GM12891 (cell line): Measurements from ENCODE around the gene LMNA.

Experiments
- DNase-seq: peaks from one replicate; pipeline ENCODE4 v3.0.0; 2011; ENCODE audit warnings: low spot score; ENCODE audit not compliant: insufficient read length
- FAIRE-seq: peaks from 2 replicates; lab custom pipeline; 2011; peaks lifted over from hg19 to GRCh38; lab: Jason Lieb, UNC
- PAX5 ChIP-seq: IDR thresholded peaks from 2 replicates; pipeline ENCODE4 v1.6.1; 2011; ENCODE audit warnings: low read length, moderate library complexity, mild to moderate bottlenecking; ENCODE audit not compliant: insufficient read depth, severe bottlenecking
- POLR2A ChIP-seq: IDR thresholded peaks from 2 replicates; pipeline ENCODE4 v1.6.1; 2011; ENCODE audit warnings: low read depth, low read length, control low read depth
- POLR2AphosphoS5 ChIP-seq: IDR thresholded peaks from 2 replicates; pipeline ENCODE4 v1.6.1; 2011; ENCODE audit warnings: low read depth, low read length, control low read depth
- POU2F2 ChIP-seq: IDR thresholded peaks from 2 replicates; pipeline ENCODE4 v1.6.1; 2011; ENCODE audit warnings: low read depth, mild to moderate bottlenecking, control low read depth, low read length, moderate library complexity
- SPI1 ChIP-seq: IDR thresholded peaks from 2 replicates; pipeline ENCODE4 v1.6.1; 2011; ENCODE audit warnings: low read depth, low read length, control low read depth
- TAF1 ChIP-seq: IDR thresholded peaks from 2 replicates; pipeline ENCODE4 v1.6.1; 2011; ENCODE audit warnings: low read depth, low read length, control low read depth

Gene LMNA

DNA sequence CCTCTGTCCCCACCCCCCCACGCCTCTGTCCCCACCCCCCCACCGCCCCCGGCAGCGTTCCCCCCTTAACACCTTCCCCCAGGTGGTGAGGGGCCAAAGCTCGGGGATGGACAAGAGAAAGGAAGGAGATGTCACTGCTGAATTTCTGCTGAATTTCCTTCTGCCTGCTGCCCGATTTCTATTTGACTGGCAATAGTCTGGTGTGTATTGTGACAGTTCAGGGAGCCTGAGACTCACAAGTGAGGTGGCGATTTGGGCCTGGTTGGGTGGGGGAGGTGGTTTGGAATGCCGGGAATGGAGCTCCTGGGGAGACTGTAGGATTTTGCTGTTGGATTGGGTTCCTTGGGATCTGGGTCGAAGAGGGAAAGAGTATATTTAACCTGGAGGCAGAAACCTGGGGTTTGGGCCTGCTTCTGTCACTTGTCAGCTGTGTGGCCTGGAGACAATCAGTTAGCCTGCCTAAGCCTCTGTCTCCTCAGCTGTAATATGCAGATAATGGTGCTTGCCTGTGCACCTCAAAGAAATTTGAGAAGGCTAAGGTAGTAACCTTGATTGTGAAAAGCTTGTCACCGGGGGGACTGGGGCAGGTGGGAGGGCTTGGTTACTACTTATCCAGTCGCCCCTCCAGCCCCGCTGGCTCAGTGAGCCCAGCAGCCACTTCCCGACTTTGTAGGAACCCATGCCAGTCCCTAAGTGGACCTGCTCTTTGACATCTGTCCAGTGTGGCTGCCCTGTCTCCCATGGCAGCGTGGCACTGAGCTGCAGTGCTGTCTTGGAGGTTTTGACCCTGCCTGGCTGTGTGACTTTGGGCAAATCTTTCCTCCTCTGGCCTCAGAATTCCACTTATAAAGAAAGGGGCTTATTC is 7.7 kb upstream of the LMNA start:
- no peak for DNase-seq
- no peak for TF ChIP-seq SPI1
- TF ChIP-seq POLR2AphosphoS5: no peak
- TF ChIP-seq PAX5: no peak
- no peak for TF ChIP-seq TAF1
- no peak for TF ChIP-seq POU2F2
- TF ChIP-seq POLR2A: no peak
- peak; percentile 5 for FAIRE-seq

DNA sequence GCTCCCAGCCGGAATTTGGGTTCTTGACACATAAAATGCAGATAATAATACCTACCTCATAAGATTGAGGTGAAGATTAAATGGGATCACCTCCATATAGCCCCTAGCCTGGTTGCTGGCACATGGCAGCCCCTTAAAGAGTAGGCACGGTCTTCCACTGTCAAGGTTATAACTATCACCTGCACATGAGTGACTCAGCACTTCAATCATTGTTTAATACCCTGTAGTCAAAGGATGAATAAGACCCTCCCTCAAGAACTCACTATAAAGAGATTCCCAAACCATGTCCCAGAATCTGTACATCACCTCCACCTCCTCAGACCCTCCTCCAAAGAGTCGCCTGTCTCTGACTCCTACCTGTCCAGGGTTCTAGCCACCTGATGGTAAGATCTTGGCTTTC is 6.5 kb upstream of the LMNA start:
- no peak for FAIRE-seq
- no peak for TF ChIP-seq PAX5
- TF ChIP-seq POLR2A: no peak
- no peak for TF ChIP-seq POLR2AphosphoS5
- TF ChIP-seq POU2F2: no peak
- TF ChIP-seq TAF1: no peak
- no peak for TF ChIP-seq SPI1
- no peak for DNase-seq

DNA sequence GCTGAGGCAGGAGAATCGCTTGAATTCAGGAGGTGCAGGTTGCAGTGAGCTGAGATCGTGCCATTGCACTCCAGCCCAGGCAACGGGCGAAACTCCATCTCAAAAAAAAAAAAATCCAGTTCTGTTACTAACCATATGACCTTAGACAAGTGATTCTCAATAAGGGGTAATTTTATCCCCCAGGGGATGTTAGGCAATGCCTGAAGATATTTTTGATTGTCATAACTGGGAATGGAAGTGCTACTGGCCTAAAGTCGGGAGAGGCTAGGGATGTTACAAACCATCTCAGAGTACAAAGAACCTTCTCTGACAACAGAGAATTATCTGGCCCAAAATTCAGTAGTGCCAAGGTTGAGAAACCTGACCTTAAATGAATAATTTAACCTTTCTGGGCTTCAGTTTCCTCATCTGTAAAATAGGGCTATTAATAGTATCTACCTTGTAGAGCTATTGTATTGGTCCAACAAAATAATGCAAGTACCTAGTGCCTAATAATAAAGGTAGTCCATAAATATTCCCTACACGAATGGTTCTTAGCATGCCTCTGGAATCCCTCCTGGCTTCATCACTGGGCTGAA is 5.8 kb upstream of the LMNA start:
- FAIRE-seq (no peak), DNase-seq (no peak)
- TF ChIP-seq PAX5 (no peak), TAF1 (no peak), POLR2AphosphoS5 (no peak), POU2F2 (no peak), SPI1 (no peak)

DNA sequence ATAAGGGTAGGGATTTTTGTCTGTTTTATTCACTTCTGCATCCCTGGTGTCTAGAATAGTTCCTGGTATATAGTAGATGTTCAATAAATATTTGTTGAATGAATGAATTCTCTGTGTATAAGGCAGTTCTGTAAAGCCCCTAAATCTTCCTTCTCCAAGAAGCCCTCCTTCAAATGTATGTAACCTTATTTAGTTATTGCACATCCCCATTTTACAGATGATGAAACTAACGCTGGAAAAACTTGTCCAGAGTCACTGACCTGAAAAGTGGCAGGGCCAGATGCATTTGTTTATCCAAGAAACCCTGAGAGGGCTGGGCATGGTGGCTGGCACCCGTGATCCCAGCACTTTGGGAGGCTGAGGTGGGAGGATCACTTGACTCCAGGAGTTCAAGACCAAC is 4.3 kb upstream of the LMNA start:
- FAIRE-seq (no peak), DNase-seq (no peak)
- no peak for TF ChIP-seq SPI1
- no peak for TF ChIP-seq POU2F2
- no peak for TF ChIP-seq PAX5
- no peak for TF ChIP-seq POLR2A
- TF ChIP-seq POLR2AphosphoS5: no peak
- no peak for TF ChIP-seq TAF1

DNA sequence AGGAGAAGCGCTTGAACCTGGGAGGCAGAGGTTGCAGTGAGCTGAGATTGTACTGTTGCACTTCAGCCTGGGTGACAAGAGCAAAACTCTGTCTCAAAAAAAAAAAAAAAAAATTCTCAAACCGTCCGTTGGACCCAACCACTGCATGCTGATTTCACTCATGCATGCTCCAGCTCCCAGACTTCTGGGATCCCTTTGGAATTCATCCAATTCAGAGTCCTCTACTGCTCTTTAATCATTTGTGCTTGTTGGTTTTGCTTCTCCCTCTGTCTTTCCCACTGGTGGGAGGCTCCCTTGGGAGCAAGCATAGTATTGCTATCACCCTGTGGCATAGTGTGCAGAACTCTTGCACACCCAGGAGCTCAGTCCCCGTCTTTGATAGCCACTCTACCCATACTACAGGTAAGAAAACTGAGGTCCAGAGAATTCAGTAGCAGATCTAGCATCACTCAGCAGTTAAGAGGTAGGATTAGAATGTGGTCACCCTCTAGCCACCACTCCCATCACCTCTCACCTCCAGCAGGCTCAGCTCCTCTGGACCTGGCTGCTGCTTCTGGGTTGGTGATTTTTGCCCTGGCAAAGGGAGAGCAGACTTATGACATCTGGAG is 3.1 kb upstream of the LMNA start:
- FAIRE-seq (no peak), DNase-seq (no peak)
- no peak for TF ChIP-seq POLR2A
- TF ChIP-seq SPI1: no peak
- no peak for TF ChIP-seq POLR2AphosphoS5

DNA sequence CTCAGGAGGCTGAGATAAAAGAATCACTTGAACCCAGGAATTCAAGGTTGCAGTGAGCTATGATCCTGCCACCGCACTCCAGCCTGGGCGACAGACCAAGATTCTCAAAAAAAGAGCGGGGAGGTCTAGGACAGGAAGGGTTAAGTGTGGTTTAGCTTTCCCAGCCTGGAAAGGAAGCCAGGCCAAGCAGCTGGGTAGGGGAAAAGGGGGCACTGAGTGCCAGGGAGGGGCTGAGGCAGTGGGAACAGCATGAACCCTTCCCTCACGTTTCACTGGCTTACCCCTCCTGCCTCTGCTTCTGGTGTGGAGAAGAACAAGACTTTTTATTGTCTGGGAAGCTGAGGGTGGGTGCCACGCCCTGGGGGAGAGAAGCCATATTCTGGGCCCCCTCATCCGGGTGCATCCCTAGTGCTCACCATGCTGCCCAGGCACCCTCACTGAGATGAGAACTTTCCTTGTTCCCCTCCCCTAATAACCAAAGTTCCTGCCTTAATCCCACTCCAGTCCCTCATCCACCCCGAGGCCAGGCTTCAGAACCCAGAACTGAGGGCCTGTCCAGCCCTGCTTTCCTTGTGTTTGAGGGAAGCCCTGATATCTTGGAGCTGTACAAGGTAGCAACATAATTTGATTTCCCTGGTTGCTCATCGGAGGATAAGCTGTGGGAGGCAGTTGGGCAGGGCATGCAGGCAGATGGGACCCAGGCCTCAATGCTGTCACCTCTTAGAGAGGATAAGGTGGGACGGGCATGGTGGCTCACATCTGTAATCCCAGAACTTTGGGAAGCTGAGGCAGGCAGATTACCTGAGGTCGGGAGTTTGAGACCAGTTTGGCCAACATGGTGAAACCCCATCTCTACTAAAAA is 2.0 kb upstream of the LMNA start:
- DNase-seq (no peak), FAIRE-seq (no peak)
- no peak for TF ChIP-seq POLR2AphosphoS5
- TF ChIP-seq POU2F2: no peak
- TF ChIP-seq PAX5: no peak
- no peak for TF ChIP-seq SPI1
- TF ChIP-seq POLR2A: no peak
- no peak for TF ChIP-seq TAF1

DNA sequence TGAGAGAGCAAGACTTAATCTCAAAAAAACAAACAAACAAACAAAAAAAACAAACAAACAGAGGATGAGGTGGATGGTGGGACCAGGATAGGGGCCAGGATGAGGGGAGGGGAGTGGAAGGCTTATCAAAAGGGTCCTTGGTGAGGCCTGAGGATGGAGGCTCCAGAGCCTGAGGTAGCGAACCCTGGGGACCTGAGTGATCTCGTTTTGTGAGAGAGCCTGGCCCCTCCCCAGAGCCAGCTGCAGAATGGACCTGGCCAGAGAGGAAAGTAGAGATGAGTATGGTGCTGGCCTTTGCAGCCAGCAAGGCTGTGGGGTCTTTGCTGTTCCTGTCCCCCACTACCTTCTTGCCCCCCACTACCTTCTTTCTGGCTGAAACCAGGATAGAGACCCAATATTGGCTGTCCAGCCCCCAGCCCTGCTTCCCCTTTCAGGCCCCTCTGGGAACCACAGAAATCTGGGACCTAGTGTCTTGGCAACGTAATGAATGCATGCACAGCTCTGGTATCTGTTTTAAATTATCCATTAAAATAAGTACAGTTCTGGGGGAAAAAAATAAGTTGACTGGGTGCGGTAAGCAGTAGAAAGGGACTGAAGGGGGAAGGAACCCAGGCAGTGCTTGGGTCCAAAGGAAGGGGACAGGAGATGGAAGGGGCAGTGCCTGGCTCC is 1.1 kb upstream of the LMNA start:
- no peak for DNase-seq
- TF ChIP-seq PAX5 (no peak), TAF1 (no peak), POLR2A (no peak), POU2F2 (no peak), SPI1 (no peak), POLR2AphosphoS5 (no peak)
- no peak for FAIRE-seq

DNA sequence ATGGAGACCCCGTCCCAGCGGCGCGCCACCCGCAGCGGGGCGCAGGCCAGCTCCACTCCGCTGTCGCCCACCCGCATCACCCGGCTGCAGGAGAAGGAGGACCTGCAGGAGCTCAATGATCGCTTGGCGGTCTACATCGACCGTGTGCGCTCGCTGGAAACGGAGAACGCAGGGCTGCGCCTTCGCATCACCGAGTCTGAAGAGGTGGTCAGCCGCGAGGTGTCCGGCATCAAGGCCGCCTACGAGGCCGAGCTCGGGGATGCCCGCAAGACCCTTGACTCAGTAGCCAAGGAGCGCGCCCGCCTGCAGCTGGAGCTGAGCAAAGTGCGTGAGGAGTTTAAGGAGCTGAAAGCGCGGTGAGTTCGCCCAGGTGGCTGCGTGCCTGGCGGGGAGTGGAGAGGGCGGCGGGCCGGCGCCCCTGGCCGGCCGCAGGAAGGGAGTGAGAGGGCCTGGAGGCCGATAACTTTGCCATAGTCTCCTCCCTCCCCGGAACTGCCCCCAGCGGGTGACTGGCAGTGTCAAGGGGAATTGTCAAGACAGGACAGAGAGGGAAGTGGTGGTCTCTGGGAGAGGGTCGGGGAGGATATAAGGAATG is 505 bp downstream of the LMNA start:
- no peak for TF ChIP-seq TAF1
- no peak for TF ChIP-seq PAX5
- TF ChIP-seq SPI1: no peak
- TF ChIP-seq POLR2A: no peak
- no peak for TF ChIP-seq POU2F2
- TF ChIP-seq POLR2AphosphoS5: no peak
- DNase-seq (no peak), FAIRE-seq (peak; percentile 26)
